Left ventricle myocardium superior (tissue), 1 donor: ENCODE results near the gene MEST. TPM values are rescaled to one million over a fixed set of nuclear protein-coding genes. Genes with fewer than 3 reads are reported as not detected.
A peak's percentile ranks its signal among the peaks of the same experiment; 100 is the strongest.

ENCODE experiments used
- ATAC-seq: fragments of 200-7000 bp; cut with Tn5 transposase; one replicate; pipeline ENCODE4 v1.9.1; 2020; ENCODE audit warnings: mild to moderate bottlenecking, moderate library complexity
- DNase-seq: peaks from one replicate; pipeline ENCODE4 v3.0.0-alpha.2; 2020
- intact Hi-C: fragments of 100-400 bp; cut with micrococcal nuclease; formaldehyde crosslinking; loops from one replicate; pipeline ENCODE4 v1.11.0; 2022
- total RNA-seq: library from RNA; stranded (reverse); fragmentation: NEBNext Ultra II Directional; extraction: Animal tissue kit (Norgen Biotek cat#: 25700); gene quantifications from one replicate; pipeline ENCODE4 v1.2.1, GENCODE V29; 2021
- donor health status: DM: no; HTN: yes; CAD: no; lungs with severe emphysema.

Gene MEST
- total RNA-seq, 1 donor from 2014 or later = 4.2 TPM

- no peak for DNase-seq
- intact Hi-C loops = no loop called here
- ATAC-seq = no peak
Measured at GRCh38 chr7:130479716-130480400, 12.0 kb upstream of the MEST start.

- intact Hi-C loops = no loop called here
- ATAC-seq = no peak
- no peak for DNase-seq
Measured at GRCh38 chr7:130481898-130482297, 10.0 kb upstream of the MEST start.

GRCh38 chr7:130483031-130483430, 8.9 kb upstream of the MEST start:
- no peak for ATAC-seq
- no peak for DNase-seq
- intact Hi-C loops = no loop called here

GRCh38 chr7:130485734-130486113, 6.2 kb upstream of the MEST start:
- intact Hi-C loops = no loop called here
- ATAC-seq = no peak

GRCh38 chr7:130486114-130486953, 5.6 kb upstream of the MEST start:
- intact Hi-C loops = no loop called here
- peak; percentile 80 for ATAC-seq
- peak; percentile 62 for DNase-seq

More at GRCh38 chr7:130485734-130486113, 6.2 kb upstream of the MEST start:
- DNase-seq = no peak

- intact Hi-C loops = no loop called here
- no peak for ATAC-seq
- no peak for DNase-seq
Measured at GRCh38 chr7:130486954-130487436, 4.9 kb upstream of the MEST start.

- DNase-seq (no peak), ATAC-seq (no peak)
- intact Hi-C loops = no loop called here
Measured at GRCh38 chr7:130488392-130489139, 3.3 kb upstream of the MEST start.

- intact Hi-C loops = no loop called here
- ATAC-seq = no peak
- DNase-seq = no peak
Measured at GRCh38 chr7:130489140-130489983, 2.5 kb upstream of the MEST start.

GRCh38 chr7:130490311-130490791, 1.5 kb upstream of the MEST start:
- no peak for ATAC-seq
- intact Hi-C loops = no loop called here
- DNase-seq = no peak

- peak; percentile 71 for ATAC-seq
- intact Hi-C loops = no loop called here
- peak; percentile 54 for DNase-seq
Measured at GRCh38 chr7:130490888-130491804, 739 bp upstream of the MEST start.

GRCh38 chr7:130492523-130493274, 814 bp downstream of the MEST start:
- DNase-seq (no peak), ATAC-seq (no peak)
- intact Hi-C loops = no loop called here

GRCh38 chr7:130493275-130493873, 1.5 kb downstream of the MEST start:
- ATAC-seq (no peak), DNase-seq (no peak)
- intact Hi-C loops = no loop called here

- DNase-seq = no peak
- intact Hi-C loops = no loop called here
- ATAC-seq = no peak
Measured at GRCh38 chr7:130494431-130494858, 2.6 kb downstream of the MEST start.

- ATAC-seq (no peak), DNase-seq (no peak)
- intact Hi-C loops = no loop called here
Measured at GRCh38 chr7:130500463-130500862, 8.6 kb downstream of the MEST start.

GRCh38 chr7:130500910-130501309, 9.0 kb downstream of the MEST start:
- intact Hi-C loops = no loop called here
- no peak for ATAC-seq

GRCh38 chr7:130505753-130506152, 13.9 kb downstream of the MEST start:
- no peak for ATAC-seq
- intact Hi-C loops = no loop called here
- no peak for DNase-seq

More at GRCh38 chr7:130500910-130501309, 9.0 kb downstream of the MEST start:
- DNase-seq = no peak

GRCh38 chr7:130506358-130506757, 14.5 kb downstream of the MEST start:
- DNase-seq = no peak
- intact Hi-C loops = no loop called here
- no peak for ATAC-seq
